Effector memory CD8-positive, alpha-beta T cell (primary cell): Measurements from ENCODE around the gene MSANTD3.
"Not testable (repeated sequence)": the region's sequence is repeated elsewhere in the genome, so short reads cannot be mapped to it uniquely, and the experiment has no call there.

Experiments used
- ATAC-seq: fragments of 150-1000 bp; cut with Tn5 transposase; replicated peaks from 2 replicates; pipeline ENCODE4 v1.10.0; 2021; ENCODE audit warnings: mild to moderate bottlenecking, moderate library complexity
- DNase-seq, 3 experiments: peaks; one replicate each; pipeline ENCODE4 v3.0.0; 2021
- H3K27ac Mint-ChIP-seq, 2 donors: one replicate each; pipeline ENCODE4 v1.8.0; 2022; ENCODE audit warnings: mild to moderate bottlenecking in 2 of 2, mixed read lengths in 2 of 2, moderate library complexity in 2 of 2
- H3K27me3 Mint-ChIP-seq, 2 donors: one replicate each; pipeline ENCODE4 v1.8.0; 2022; ENCODE audit warnings: mixed read lengths in 2 of 2
- H3K36me3 Mint-ChIP-seq: one replicate; pipeline ENCODE4 v1.8.0; 2022; ENCODE audit warnings: mild to moderate bottlenecking, moderate library complexity, mixed read lengths; ENCODE audit not compliant: insufficient read depth
- H3K4me1 Mint-ChIP-seq, 2 donors: one replicate each; pipeline ENCODE4 v1.8.0; 2022; ENCODE audit warnings: low read depth in 2 of 2, mixed read lengths in 2 of 2
- H3K4me3 Mint-ChIP-seq, 2 donors: one replicate each; pipeline ENCODE4 v1.8.0; 2022; ENCODE audit warnings: mild to moderate bottlenecking in 2 of 2, mixed read lengths in 2 of 2, moderate library complexity in 2 of 2
- H3K9me3 Mint-ChIP-seq, 2 donors: one replicate each; pipeline ENCODE4 v1.8.0; 2022; ENCODE audit warnings: mixed read lengths in 2 of 2

MSANTD3 gene

DNA sequence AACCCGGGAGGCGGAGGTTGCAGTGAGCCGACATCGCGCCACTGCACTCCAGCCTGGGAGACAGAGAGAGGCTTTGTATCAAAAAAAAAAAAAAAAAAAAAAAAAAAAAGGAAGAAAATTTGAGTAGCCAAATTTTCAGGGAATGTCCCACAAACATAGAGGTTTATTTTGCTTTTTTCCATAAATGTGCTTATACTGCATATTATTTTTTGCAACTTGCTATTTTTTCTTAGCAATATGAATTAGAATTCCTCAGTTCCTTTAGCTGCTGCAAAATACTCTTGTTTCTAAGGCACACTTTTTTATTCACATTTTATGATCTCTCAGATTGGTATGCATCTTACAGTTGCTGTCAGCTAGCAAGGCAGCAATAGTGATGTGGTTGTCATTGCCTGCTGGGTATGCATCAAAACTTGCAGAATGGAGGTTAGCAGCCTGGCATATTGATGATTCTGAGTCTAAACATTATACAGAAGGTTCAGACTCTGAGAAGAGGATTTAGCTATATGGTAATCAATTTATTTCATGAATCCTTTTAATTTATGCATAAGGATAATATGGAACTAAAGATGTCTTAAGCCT, 13.0 kb upstream of the MSANTD3 start:
- Mint-ChIP-seq H3K4me1 (peaks cover 9 to 13% of the 10 kb centered on the region in 2 donors), H3K4me3 (no peak overlapping the region), H3K9me3 (no peaks in the 10 kb centered on the region), H3K27ac (no peak overlapping the region), H3K36me3 (no peaks in the 10 kb centered on the region), H3K27me3 (peaks cover 29% of the 10 kb centered on the region in 2 donors)
- ATAC-seq (no peak), DNase-seq (no peak)

DNA sequence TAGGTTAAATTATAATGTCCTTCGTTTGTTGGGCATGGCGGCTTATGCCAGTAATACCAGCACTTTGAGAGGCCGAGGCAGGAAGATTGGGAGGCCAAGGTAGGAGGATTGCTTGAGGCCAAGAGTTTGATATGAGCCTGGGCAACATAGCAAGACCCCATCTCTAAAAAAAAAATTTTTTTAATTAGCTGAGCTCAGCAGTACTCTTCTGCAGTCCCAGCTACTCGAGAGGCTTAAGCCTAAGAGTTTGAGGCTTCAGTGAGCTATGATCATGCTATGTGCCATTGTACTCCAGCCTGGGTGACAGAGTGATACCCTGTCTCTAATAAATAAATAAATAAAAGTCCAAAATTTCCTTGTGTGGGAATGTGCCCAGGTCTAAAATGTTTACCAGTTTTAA, 9.1 kb upstream of the MSANTD3 start:
- DNase-seq = no peak
- no peak for ATAC-seq
- H3K4me3 Mint-ChIP-seq = no peak overlapping the region

DNA sequence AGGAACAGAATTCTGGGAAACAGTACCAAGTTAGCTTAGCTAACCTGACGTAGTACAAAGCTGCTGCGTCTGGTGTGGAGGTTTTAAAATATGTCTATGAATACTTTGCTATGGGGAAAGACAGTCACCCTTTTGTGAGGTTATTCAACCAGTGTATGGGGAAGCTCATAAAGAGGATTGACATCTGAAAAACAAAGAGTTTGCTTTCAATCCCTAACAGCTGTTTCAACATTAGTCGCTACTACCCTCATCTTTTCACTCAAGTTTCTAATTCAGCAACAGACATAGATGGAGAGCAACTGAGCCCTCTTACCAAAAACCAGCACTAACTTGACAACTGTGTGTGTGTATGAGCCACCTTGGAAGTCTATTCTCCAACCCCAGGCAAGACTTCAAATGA, 7.8 kb upstream of the MSANTD3 start:
- Mint-ChIP-seq H3K9me3 (no peaks in the 10 kb centered on the region), H3K27me3 (peaks cover 38 to 62% of the 10 kb centered on the region in 2 donors), H3K4me1 (no peaks in the 10 kb centered on the region), H3K27ac (no peak overlapping the region), H3K36me3 (no peaks in the 10 kb centered on the region), H3K4me3 (no peak overlapping the region)
- ATAC-seq (no peak), DNase-seq (no peak)

More for the DNA sequence above, 9.1 kb upstream of the MSANTD3 start:
- Mint-ChIP-seq H3K27ac (no peak overlapping the region), H3K9me3 (no peaks in the 10 kb centered on the region), H3K36me3 (no peaks in the 10 kb centered on the region), H3K4me1 (no peaks in the 10 kb centered on the region), H3K27me3 (peaks cover 38 to 61% of the 10 kb centered on the region in 2 donors)

DNA sequence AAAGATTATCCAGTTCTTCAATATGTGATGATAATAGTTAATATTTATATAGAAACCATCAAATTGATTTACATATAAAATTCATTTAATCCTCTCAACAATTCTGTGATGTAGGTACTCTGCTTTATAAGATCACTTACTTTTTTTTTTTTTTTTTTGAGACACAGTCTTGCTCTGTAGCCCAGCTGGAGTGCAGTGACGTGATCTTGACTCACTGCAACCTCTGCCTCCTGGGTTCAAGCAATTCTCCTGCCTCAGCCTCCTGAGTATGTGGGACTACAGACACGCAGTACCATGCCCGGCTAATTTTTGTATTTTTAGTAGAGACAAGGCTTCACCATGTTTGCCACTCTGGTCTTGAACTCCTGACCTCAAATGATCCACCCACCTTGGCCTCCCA, 5.8 kb upstream of the MSANTD3 start:
- not testable (repeated sequence) for ATAC-seq, DNase-seq, H3K9me3 Mint-ChIP-seq, H3K27ac Mint-ChIP-seq, H3K4me1 Mint-ChIP-seq, H3K36me3 Mint-ChIP-seq, H3K4me3 Mint-ChIP-seq
- H3K27me3 Mint-ChIP-seq = peaks cover 35 to 51% of the 10 kb centered on the region in 2 donors

DNA sequence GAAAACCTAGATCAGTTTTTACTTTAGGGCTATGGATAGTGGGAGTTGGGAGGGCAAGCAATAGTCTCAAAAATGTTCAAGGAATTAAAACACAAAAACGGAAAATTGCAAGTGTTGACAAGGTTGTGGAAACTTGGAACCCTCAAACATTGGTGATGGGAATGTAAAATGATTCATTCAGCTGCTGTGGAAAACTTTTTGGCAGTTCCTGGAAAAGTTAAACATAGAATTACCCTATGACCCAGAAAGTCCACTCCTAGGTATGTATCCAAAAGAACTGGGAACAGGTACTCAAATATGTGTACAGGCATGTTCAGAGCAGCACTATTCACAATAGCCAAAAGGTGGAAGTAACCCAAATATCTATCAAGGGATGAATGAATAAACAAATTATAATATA, 1.2 kb upstream of the MSANTD3 start:
- peak overlapping the region; percentile 95 to 98 for H3K4me3 Mint-ChIP-seq
- no peaks in the 10 kb centered on the region for H3K9me3 Mint-ChIP-seq
- DNase-seq = no peak
- peaks cover 22 to 37% of the 10 kb centered on the region in 2 donors for H3K4me1 Mint-ChIP-seq
- peaks cover 6% of the 10 kb centered on the region for H3K36me3 Mint-ChIP-seq
- H3K27ac Mint-ChIP-seq = peak overlapping the region in 1 of 2 donors; percentile 90
- no peak for ATAC-seq
- H3K27me3 Mint-ChIP-seq = peaks cover 7 to 16% of the 10 kb centered on the region in 2 donors

DNA sequence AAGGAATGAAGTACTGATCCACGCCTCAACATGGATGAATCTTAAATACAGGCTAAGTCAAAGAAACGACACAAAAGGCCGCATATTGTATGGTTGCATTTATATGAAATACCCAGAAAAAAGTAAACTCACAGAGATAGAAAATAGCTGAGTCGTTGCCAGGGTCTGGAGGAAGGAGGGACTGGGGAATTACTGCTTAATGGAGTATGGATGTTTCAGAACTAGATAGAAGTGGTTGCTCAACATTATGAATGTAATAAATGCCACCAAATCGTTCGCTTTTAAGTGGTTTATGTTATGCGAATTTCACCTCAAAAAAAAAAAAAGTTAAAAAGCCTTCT, 784 bp upstream of the MSANTD3 start:
- ATAC-seq (no peak), DNase-seq (no peak)
- H3K9me3 Mint-ChIP-seq = no peaks in the 10 kb centered on the region
- peak overlapping the region; percentile 95 to 98 for H3K4me3 Mint-ChIP-seq
- peaks cover 7 to 16% of the 10 kb centered on the region in 2 donors for H3K27me3 Mint-ChIP-seq
- H3K36me3 Mint-ChIP-seq = peaks cover 6% of the 10 kb centered on the region
- H3K27ac Mint-ChIP-seq = peak overlapping the region; percentile 90 to 96
- H3K4me1 Mint-ChIP-seq = peaks cover 22 to 38% of the 10 kb centered on the region in 2 donors

DNA sequence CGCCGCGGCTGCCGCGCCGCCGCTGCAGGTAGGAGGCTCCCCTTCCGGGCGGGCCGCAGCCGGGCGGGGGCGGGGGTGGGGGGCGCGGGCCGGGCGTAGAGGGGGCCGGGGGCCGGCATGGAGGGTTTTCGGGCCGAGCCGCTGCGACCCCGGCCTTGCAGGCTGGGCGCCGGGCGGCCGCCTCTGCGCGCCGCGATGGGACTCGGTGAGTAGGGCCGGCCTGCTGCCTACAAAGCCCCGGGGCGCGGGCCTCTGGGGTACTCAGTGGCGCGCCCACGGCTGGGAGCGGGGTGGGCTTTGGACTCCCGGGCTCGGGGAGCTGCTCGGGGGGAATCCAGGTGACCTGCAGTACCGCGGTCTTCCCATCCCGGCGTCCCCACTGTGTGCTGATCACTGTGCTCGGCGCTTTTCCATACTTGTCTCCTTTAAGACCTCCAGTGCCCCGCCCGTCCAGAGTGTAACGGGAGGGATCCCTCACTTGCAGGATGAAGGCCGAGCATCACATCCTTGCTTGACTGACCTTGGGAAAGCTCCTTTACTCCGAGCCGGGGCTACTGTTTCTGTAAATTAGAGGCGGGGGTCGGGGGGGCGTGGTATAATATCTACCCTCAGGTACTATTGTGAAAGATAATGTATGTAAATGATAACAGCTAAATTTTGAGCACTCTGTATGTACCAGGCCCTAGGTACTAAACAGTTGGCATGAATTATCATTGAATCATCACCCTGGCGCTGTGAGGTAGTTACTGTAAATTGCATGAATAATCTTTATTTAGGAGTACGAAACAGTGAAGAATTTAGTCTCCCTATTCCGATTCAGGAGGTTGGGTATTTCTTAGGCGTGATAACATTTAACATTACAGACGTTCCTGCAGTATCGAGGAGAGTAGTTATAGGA, 672 bp downstream of the MSANTD3 start:
- peaks cover 6% of the 10 kb centered on the region for H3K36me3 Mint-ChIP-seq
- H3K27ac Mint-ChIP-seq = peak overlapping the region; percentile 62 to 84
- no peaks in the 10 kb centered on the region for H3K9me3 Mint-ChIP-seq
- ATAC-seq = peak; percentile 44
- peak in 1 of 3 experiments; percentile 2 for DNase-seq
- H3K4me1 Mint-ChIP-seq = peaks cover 29 to 44% of the 10 kb centered on the region in 2 donors
- peaks cover 0 to 3% of the 10 kb centered on the region in 2 donors for H3K27me3 Mint-ChIP-seq
- H3K4me3 Mint-ChIP-seq = peak overlapping the region; percentile 73 to 75

DNA sequence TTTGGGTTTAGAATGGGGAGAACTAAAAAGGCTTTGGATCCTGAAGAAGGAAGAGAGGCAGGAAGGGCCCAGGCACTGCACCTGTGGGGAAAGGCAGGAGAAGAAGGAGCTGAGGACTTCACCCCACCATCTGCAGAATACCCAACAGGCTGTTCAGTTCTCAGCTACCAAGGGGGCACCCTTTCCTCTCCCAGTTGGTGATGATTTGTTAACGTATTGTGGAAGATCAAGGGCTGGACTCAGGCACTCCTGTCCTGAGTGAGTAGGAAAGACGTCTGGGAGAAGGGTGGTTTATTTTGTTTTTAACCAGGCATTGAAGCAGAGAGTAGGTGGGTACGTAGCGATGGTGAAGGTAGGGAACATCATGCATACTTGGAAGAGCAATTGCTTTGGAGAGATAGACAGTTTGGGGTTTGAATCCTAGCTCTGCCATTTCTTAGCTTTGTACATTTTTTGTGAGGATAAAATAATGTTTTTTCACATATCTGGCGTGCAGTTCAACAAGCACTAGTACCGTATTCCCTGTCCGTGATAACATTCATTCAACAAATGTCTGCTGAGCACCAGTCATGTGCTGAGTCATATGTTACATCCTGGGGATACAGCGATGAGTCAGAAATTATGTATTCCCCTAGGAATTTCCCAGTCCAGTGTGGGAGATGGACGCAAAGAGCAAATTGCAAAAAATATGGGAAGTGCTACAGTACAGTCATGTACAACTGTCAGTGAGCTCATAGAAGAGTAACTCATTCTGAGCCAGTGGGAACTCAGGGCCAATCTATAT, 2.1 kb downstream of the MSANTD3 start:
- ATAC-seq = no peak
- Mint-ChIP-seq H3K36me3 (peaks cover 6% of the 10 kb centered on the region), H3K9me3 (no peaks in the 10 kb centered on the region), H3K27ac (peak overlapping the region; percentile 27 to 57), H3K4me1 (peaks cover 30 to 46% of the 10 kb centered on the region in 2 donors), H3K4me3 (peak overlapping the region in 1 of 2 donors; percentile 75), H3K27me3 (no peaks in the 10 kb centered on the region)
- no peak for DNase-seq

DNA sequence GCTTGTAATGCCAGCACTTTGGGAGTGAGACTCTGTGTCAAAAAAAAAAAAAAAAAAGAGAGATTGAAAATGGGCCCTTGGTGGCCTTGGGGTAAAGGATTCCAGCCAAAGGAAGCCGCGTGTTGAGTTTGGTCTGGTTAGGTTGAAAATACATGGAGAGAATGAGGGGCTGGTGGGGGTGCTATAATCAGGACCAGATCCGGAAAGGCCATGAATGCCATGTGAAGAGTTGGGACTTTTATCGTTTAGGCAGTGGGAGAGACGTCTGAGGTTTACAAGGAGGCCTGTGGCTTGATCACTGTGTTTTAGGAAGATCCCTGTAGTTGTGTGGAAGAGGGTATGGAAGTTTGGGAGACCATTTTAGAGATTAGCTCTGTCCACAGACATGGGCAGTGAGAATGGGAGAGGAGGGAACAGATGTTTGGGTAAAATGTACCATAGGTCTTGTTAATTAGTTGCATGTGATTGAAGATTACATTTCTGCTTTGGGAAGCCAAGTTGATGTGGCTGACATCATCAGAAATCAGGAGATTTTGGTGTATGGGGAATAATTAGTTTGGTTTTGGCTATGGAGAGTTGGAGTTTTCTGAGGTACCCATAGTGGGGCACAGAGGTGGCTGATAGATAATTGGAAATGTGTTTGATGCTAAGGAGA, 3.5 kb downstream of the MSANTD3 start:
- Mint-ChIP-seq H3K4me1 (peaks cover 30 to 50% of the 10 kb centered on the region in 2 donors), H3K4me3 (no peak overlapping the region), H3K9me3 (no peaks in the 10 kb centered on the region), H3K36me3 (peaks cover 6% of the 10 kb centered on the region), H3K27ac (peak overlapping the region in 1 of 2 donors; percentile 57), H3K27me3 (no peaks in the 10 kb centered on the region)
- DNase-seq (no peak), ATAC-seq (no peak)

DNA sequence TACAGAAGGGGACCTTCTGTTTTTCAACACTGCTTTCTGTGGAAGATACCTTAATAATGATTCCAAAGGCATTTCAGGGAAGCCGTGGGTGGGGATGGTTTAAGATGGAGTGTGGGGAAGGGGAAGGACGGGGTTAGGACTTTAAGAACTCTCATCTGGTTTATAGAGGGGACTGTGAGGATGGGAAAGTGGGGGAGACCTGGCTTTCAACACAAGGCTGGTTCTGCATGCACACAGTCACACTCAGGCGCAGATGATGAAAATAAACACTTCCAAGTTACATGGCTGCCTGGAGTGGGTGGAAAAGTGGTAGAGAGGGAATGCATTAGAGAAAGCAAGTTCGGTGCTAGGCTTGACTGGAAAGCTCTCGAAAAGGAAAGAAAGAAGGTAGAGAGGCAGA, 4.9 kb downstream of the MSANTD3 start:
- Mint-ChIP-seq H3K27me3 (no peaks in the 10 kb centered on the region), H3K27ac (peak overlapping the region; percentile 16 to 35), H3K9me3 (no peaks in the 10 kb centered on the region), H3K36me3 (peaks cover under 1% of the 10 kb centered on the region), H3K4me3 (no peak overlapping the region), H3K4me1 (peaks cover 24 to 42% of the 10 kb centered on the region in 2 donors)
- no peak for ATAC-seq
- DNase-seq = no peak

DNA sequence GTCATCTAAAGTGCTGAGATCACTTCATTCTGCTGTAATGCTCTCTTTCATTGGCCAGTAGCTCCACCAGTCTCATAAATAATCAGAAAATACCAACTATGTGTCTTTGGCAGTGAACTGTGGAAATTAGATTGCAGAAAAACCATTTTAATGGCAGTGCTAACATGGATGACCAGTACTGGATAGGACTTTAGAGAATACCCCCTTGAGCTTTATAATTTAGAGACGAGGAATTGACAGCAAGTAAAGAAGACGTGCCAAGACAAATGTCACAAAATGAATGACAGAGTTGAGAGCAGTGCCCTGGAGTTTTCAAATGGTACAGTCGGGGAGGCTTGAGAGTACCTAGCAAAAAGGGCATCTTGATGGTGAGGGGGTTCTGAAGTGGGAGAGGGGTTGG, 5.8 kb downstream of the MSANTD3 start:
- no peaks in the 10 kb centered on the region for H3K9me3 Mint-ChIP-seq
- peaks cover 27 to 45% of the 10 kb centered on the region in 2 donors for H3K4me1 Mint-ChIP-seq
- no peak overlapping the region for H3K27ac Mint-ChIP-seq
- no peaks in the 10 kb centered on the region for H3K36me3 Mint-ChIP-seq
- H3K4me3 Mint-ChIP-seq = no peak overlapping the region
- no peak for ATAC-seq
- no peak for DNase-seq
- no peaks in the 10 kb centered on the region for H3K27me3 Mint-ChIP-seq

DNA sequence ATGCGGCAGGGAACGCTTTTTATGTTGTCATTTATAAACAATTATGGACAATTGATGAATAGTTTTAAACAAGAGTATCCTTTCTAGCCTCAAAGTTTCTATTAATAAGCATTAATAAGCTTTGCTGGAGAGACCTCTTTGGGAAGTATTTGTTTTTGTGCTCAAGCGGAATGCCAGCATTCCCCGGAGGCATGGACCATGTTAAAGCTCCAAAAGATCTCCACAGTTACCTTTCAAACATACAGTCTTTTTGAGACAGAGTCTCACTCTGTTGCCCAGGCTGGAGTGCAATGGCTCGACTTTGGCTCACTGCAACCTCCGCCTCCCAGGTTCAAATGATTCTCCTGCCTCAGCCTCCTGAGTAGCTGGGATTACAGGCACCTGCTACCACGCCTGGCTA, 9.6 kb downstream of the MSANTD3 start:
- Mint-ChIP-seq H3K9me3 (no peaks in the 10 kb centered on the region), H3K27me3 (no peaks in the 10 kb centered on the region), H3K4me3 (no peak overlapping the region), H3K36me3 (peaks cover 8% of the 10 kb centered on the region), H3K4me1 (peaks cover 11 to 18% of the 10 kb centered on the region in 2 donors), H3K27ac (peak overlapping the region; percentile 66 to 78)
- no peak for DNase-seq
- ATAC-seq = no peak
